H1 (cell line): ENCODE results near the gene GRIFIN.

ENCODE experiments used
- CEBPB ChIP-seq: IDR thresholded peaks from 2 replicates; pipeline ENCODE4 v1.6.1; 2012; ENCODE audit warnings: low read depth, low read length
- CTBP2 ChIP-seq: IDR thresholded peaks from 2 replicates; pipeline ENCODE4 v1.7.0; 2011; ENCODE audit warnings: borderline replicate concordance, mild to moderate bottlenecking, moderate library complexity, mixed read lengths, low read length; ENCODE audit not compliant: insufficient read depth, insufficient read length
- EGR1 ChIP-seq: IDR thresholded peaks from 2 replicates; pipeline ENCODE4 v1.6.1; 2011; ENCODE audit warnings: low read depth, low read length, borderline replicate concordance
- EZH2 ChIP-seq: fragments of 200-600 bp; sonication (generic); IDR thresholded peaks from 2 replicates; pipeline ENCODE4 v1.7.1; 2012; ENCODE audit warnings: low read depth, mild to moderate bottlenecking, moderate library complexity, low read length, inconsistent platforms; ENCODE audit not compliant: severe bottlenecking
- JUND ChIP-seq: IDR thresholded peaks from 2 replicates; pipeline ENCODE4 v1.6.1; 2011; ENCODE audit warnings: mild to moderate bottlenecking, improper control_type of control experiment, low read length
- KDM1A ChIP-seq: fragments of 200-600, 300-600 bp; sonication (generic); IDR thresholded peaks from 2 replicates; pipeline ENCODE4 v1.7.1; 2016; ENCODE audit warnings: mild to moderate bottlenecking, low read length, borderline replicate concordance
- POLR2A ChIP-seq, 2 experiments: IDR thresholded peaks; 1 replicate in 1 of 2; 2 replicates in 1 of 2; pipeline ENCODE4 v1.6.1; 2011; ENCODE audit warnings: low read depth in 2 of 2, low read length in 2 of 2, mild to moderate bottlenecking in 2 of 2; ENCODE audit errors: control extremely low read depth in 1 of 2
- RAD21 ChIP-seq, 2 experiments: IDR thresholded peaks in 1 of 2; conservative IDR thresholded peaks in 1 of 2; 2 replicates each; pipeline ENCODE4 v1.6.1; 2011; ENCODE audit warnings: low read depth in 2 of 2, low read length in 2 of 2, improper control_type of control experiment in 1 of 2, inconsistent platforms in 1 of 2, mild to moderate bottlenecking in 1 of 2, moderate library complexity in 1 of 2
- TF ChIP-seq, protein P1 (sequence below): IDR thresholded peaks from 2 replicates; pipeline ENCODE4 v1.6.1; 2012; ENCODE audit warnings: inconsistent platforms
- TF ChIP-seq, protein P2 (sequence below), 3 experiments: IDR thresholded peaks; 1 replicate in 2 of 3; 2 replicates in 1 of 3; pipeline versions ENCODE4 v1.5.1 to v1.6.1; 2011; ENCODE audit warnings: low read length in 3 of 3, mild to moderate bottlenecking in 3 of 3, inconsistent platforms in 2 of 3, low read depth in 1 of 3, moderate library complexity in 1 of 3; ENCODE audit not compliant: insufficient read depth in 1 of 3; ENCODE audit errors: control extremely low read depth in 1 of 3

DNA sequence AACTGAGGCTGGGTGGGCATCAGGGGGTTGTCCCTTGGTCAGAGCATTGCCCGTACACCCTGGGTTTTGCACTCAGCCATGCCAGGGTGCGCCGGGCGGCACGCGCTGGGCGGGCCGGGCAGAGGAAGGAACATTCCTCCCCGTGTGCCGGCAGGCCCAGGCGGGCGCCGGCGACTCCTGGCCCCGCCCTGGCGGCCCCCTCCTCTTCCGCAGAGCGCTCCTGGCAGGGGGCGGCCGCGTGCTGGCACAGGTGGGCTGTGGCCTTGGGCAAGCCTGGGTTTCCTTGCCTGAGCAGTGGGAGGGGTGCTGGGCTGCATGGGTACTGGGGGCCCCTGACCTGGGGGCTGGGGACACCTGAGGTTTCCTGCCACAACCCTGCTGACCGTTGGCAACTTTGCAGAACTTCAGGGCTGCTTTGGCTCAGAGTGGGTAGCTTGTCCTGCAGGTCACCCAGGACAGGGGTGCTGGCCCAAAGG, 47.3 kb upstream of the GRIFIN start:
- TF ChIP-seq, protein P1, sequence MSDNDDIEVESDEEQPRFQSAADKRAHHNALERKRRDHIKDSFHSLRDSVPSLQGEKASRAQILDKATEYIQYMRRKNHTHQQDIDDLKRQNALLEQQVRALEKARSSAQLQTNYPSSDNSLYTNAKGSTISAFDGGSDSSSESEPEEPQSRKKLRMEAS, result peak; percentile 69
- TF ChIP-seq, protein P2, sequence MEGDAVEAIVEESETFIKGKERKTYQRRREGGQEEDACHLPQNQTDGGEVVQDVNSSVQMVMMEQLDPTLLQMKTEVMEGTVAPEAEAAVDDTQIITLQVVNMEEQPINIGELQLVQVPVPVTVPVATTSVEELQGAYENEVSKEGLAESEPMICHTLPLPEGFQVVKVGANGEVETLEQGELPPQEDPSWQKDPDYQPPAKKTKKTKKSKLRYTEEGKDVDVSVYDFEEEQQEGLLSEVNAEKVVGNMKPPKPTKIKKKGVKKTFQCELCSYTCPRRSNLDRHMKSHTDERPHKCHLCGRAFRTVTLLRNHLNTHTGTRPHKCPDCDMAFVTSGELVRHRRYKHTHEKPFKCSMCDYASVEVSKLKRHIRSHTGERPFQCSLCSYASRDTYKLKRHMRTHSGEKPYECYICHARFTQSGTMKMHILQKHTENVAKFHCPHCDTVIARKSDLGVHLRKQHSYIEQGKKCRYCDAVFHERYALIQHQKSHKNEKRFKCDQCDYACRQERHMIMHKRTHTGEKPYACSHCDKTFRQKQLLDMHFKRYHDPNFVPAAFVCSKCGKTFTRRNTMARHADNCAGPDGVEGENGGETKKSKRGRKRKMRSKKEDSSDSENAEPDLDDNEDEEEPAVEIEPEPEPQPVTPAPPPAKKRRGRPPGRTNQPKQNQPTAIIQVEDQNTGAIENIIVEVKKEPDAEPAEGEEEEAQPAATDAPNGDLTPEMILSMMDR (IDR thresholded peaks at IDR 0.05; ENCODE audit: control extremely low read depth in 1 of 3, insufficient read depth in 1 of 3, low read depth in 1 of 3, low read length in 3 of 3), result no peak
- TF ChIP-seq KDM1A (no peak), POLR2A (IDR thresholded peaks at IDR 0.05; ENCODE audit: control extremely low read depth in 1 of 2, low read depth in 2 of 2, low read length in 2 of 2) (no peak; a peak in 2 of 3 replicates), RAD21 (IDR thresholded peaks at IDR 0.05 in 1 of 2, conservative IDR thresholded peaks at IDR 0.05 in 1 of 2; ENCODE audit: low read depth in 2 of 2, low read length in 2 of 2) (no peak), CTBP2 (peak; percentile 40), JUND (no peak), EZH2 (no peak), EGR1 (no peak), CEBPB (no peak)
